Activated CD4-positive, alpha-beta T cell treated with anti-CD3 and anti-CD28 coated beads, Interleukin-2, Interleukin-4, amounts not matched to agents 100 ng/mL and 50 ng/mL, durations not matched to agents 16 hours and 8 hours (primary cell): Measurements from ENCODE around the gene COASY.
"Not testable (repeated sequence)": the region's sequence is repeated elsewhere in the genome, so short reads cannot be mapped to it uniquely, and the experiment has no call there.

Experiments
- DNase-seq: peaks from one replicate; pipeline ENCODE4 v3.0.0-alpha.2; 2020; ENCODE audit warnings: low spot score

The COASY gene

GRCh38 chr17:42553161-42553818 is 8.7 kb upstream of the COASY start:
- no peak for DNase-seq

GRCh38 chr17:42553866-42554249 is 8.1 kb upstream of the COASY start:
- peak; percentile 34 for DNase-seq

DNA sequence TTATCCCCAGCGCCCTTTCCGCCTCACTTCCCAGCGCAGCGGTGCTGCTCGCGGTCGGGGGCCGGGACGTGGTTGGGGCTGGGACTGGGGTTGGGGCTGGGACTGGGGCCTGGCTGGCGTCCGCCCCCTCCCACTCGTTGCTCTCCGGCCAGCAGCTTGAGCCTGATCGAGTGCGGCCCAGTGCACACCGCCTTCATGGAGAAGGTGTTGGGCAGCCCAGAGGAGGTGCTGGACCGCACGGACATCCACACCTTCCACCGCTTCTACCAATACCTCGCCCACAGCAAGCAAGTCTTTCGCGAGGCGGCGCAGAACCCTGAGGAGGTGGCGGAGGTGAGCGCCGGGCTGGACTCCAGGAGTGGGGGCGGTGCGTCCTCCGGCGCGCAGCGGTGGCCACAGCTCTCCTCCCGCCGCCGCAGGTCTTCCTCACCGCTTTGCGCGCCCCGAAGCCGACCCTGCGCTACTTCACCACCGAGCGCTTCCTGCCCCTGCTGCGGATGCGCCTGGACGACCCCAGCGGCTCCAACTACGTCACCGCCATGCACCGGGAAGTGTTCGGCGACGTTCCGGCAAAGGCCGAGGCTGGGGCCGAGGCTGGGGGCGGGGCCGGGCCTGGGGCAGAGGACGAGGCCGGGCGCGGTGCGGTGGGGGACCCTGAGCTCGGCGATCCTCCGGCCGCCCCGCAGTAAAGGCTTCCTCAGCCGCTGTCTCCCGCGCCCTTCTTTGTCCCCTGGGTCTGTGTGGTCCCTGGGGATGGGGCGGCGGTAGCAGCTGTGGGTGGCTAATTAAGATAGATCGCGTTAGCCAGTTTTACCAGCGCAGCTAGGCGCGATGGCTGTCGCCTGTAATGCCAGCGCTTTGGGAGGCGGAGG is 7.5 kb upstream of the COASY start:
- peak; percentile 85 for DNase-seq

GRCh38 chr17:42555122-42555622 is 6.8 kb upstream of the COASY start:
- DNase-seq, result no peak

DNA sequence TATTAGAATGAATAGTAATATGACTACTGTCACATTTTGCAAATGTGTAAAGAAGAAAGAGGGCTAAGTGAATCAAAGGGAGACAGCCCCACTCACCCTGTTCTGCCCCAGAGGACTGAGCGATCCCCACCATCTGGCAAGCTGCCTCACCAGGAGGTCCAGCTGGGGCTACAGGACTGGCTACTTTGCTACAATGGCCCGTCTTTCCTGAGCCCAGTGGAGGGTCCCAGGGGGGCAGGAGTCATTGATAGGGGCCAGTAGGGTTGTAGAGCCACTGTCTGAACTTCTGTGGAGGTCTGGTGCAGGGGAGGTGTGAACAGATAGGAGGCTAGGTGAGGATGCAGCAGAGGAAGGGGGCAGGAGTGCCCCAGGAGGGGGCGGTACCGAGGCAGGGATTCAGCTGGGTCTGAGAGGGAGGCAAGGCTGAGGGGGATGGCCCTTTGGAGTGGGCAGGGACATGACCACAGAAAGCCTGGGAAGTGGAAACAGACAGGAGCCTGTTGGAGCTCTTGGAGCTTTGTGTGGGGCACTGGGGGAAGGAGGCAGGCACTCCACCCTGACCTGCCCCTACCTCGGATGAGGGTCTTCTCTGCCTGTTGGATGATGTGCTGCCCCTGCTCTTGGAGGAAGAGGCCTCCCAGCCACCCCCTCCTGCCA is 5.9 kb upstream of the COASY start:
- not testable (repeated sequence) for DNase-seq

GRCh38 chr17:42559075-42559474 is 2.9 kb upstream of the COASY start:
- no peak for DNase-seq

DNA sequence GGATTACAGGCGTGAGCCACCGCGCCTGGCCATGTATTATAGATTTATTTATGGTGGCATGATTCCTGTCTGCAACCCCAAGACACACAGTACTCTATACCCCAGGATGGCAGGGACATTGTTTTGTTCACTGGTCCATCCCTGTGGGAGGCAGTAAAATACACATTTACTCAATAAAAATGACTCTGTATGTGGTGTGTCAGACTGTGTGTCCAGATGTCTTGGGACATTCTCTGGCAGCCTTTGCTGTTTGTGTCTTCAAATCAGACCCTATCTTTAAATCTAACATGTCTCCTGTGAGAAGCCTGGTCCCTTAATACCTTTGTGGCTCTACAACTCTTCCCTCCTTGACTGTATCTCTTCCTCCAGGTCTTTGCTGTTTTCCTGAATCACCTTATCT is 1.7 kb upstream of the COASY start:
- no peak for DNase-seq

DNA sequence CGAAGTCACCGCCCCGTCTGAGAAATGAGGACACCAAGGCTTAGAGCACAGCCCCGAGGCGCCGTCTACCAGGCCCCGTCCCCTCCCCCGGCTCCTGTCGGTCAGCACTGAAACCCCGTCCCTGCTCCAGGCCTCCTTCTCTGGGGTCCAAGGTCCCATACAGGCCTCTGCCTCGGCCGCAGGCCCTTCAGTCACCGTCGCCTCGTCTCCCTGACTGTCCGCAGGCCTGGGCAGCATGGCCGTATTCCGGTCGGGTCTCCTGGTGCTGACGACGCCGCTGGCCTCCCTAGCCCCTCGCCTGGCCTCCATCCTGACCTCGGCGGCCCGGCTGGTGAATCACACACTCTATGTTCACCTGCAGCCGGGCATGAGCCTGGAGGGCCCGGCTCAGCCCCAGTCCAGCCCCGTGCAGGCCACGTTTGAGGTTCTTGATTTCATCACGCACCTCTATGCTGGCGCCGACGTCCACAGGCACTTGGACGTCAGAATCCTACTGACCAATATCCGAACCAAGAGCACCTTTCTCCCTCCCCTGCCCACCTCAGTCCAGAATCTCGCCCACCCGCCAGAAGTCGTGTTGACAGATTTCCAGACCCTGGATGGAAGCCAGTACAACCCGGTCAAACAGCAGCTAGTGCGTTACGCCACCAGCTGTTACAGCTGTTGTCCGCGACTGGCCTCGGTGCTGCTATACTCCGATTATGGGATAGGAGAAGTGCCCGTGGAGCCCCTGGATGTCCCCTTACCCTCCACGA is 617 bp downstream of the COASY start:
- no peak for DNase-seq

GRCh38 chr17:42563143-42563509 is 1.2 kb downstream of the COASY start:
- DNase-seq, result no peak

DNA sequence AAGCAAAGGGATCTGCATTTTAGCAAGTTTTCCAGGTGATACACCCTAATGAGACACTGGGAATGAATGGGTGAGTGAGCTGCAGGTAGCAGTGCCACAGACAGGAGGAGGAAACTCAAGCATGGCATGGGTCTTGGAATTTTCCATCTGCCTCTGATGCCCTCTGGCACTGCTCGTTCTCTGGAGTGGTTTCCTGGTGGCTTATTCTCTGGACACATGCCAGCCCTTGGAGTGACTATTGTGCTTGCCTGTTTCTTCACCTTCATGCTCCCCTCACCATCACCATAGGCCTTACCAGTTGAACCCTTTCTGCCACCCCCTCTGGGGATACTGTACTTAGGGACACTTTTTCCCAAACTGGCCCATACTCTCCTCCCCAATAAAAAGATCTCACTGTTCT is 1.6 kb downstream of the COASY start:
- DNase-seq, result no peak

- no peak for DNase-seq
Observed at GRCh38 chr17:42563950-42564349, 2.0 kb downstream of the COASY start.

- no peak for DNase-seq
Observed at GRCh38 chr17:42564815-42565522, 3.0 kb downstream of the COASY start.

DNA sequence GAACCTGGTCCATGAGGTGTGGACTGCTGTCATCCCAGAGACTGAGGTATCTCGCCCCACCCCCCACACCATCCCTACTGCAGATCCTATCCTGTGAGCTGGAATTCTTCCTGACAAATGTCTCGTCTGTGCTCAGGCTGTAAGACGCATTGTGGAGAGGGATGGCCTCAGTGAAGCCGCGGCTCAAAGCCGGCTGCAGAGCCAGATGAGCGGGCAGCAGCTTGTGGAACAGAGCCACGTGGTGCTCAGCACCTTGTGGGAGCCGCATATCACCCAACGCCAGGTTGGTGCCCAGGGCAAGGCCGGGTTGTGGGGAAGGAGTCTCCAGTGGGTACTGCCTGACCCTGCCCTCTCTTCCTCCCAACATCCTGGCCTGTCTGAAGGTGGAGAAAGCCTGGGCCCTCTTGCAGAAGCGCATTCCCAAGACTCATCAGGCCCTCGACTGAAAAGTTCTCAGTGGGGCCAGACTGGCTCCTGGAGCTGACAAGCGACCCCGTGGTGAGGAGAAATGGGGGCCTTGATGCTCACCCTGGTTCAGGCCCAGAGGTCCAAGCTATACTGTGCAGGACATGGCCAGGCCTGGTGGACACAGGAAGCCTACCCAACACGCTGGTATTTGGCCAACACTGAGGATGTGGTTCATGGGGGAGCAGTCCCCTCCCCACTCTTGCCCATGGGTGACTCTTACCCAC is 3.7 kb downstream of the COASY start:
- no peak for DNase-seq

- no peak for DNase-seq
Observed at GRCh38 chr17:42566215-42566882, 4.4 kb downstream of the COASY start.

DNA sequence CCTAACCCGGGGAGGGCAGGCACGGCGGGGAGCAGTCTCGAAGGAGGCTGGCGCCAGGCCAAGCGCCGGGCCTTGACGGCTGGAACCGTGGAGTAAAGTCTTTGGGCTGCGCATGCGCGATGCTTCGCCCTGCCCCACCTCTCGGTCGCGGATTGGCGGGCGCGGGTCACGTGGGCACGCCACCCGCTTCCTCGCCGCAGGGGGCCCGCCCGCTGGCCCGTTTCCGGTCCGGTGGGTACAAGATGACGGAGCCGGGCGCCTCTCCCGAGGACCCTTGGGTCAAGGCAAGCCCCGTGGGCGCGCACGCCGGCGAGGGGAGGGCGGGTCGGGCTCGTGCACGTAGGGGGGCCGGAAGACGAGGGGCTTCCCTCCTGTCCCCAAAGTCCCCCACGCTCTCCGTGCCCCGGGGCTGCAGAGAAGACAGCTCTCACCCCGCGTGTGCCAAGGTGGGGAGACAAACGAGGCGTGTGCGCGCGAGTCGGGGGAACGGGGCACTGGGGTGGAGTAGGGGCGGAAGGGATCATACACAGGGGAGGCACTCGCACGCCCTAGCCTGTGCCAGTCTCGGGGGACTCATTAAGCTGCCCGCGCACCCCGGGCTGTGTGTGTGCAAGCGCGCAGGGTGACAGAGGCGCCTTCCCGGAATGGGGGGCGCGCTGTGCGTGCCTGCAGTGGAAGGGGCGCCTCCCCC is 5.1 kb downstream of the COASY start, which contains the start of gene MLX:
Gene MLX, plus strand, starts transcription at position 218 of the 691 bp plus-strand sequence. Its CDS starts 25 bp downstream, at position 243.
- peak; percentile 95 for DNase-seq

- no peak for DNase-seq
Observed at GRCh38 chr17:42568341-42569111, 6.6 kb downstream of the COASY start.

GRCh38 chr17:42571435-42572225 is 9.7 kb downstream of the COASY start:
- no peak for DNase-seq

- no peak for DNase-seq
Observed at GRCh38 chr17:42573095-42573494, 11.1 kb downstream of the COASY start.
